Left ventricle myocardium inferior (tissue), 1 donor: ENCODE results near the gene ARSG. TPM values are rescaled to one million over a fixed set of nuclear protein-coding genes. Genes with fewer than 3 reads are reported as not detected.

Experiments
- DNase-seq: peaks from one replicate; pipeline ENCODE4 v3.0.0-alpha.2; 2020
- H3K27ac ChIP-seq: fragments of 200-600 bp; replicated peaks from 2 replicates; pipeline ENCODE4 v1.8.0; 2021
- H3K27me3 ChIP-seq: fragments of 200-600 bp; 2 replicates; pipeline ENCODE4 v1.8.0; 2021; ENCODE audit warnings: low read depth
- H3K36me3 ChIP-seq: fragments of 200-600 bp; 2 replicates; pipeline ENCODE4 v1.8.0; 2021
- H3K4me1 ChIP-seq: fragments of 200-600 bp; 2 replicates; pipeline ENCODE4 v1.8.0; 2021
- H3K4me3 ChIP-seq: fragments of 200-600 bp; 2 replicates; pipeline ENCODE4 v1.8.0; 2021; ENCODE audit warnings: mild to moderate bottlenecking, moderate library complexity
- H3K9me3 ChIP-seq: fragments of 200-600 bp; replicated peaks from 2 replicates; pipeline ENCODE4 v1.8.0; 2021
- CTCF ChIP-seq: fragments of 200-600 bp; IDR thresholded peaks from 2 replicates; pipeline ENCODE4 v1.8.0; 2021; ENCODE audit warnings: antibody characterized with exemption, mild to moderate bottlenecking, borderline replicate concordance
- intact Hi-C: fragments of 100-400 bp; cut with micrococcal nuclease; formaldehyde crosslinking; loops from one replicate; pipeline ENCODE4 v1.11.0; 2022
- microRNA-seq: library from miRNA; unstranded; fragments of <30 nt; microRNA quantifications from one replicate; pipeline ENCODE4 v1.2.0, GENCODE V29; 2020
- total RNA-seq: library from RNA; stranded (reverse); fragmentation: NEBNext Ultra II Directional; extraction: Animal tissue kit (Norgen Biotek cat#: 25700); gene quantifications from one replicate; pipeline ENCODE4 v1.2.1, GENCODE V29; 2021
- donor health status: DM: no; HTN: yes; CAD: no; lungs with severe emphysema.

Gene ARSG
- total RNA-seq, 1 donor from 2014 or later = 3.7 TPM

GRCh38 chr17:68463211-68464019 is 172.1 kb downstream of the ARSG start:
- peak overlapping the region; percentile 98 for H3K27ac ChIP-seq
- H3K36me3 ChIP-seq = no peaks in the 10 kb centered on the region

GRCh38 chr17:68468334-68468733 is 177.0 kb downstream of the ARSG start:
- peak overlapping the region; percentile 94 for H3K27ac ChIP-seq
- no peak for TF ChIP-seq CTCF
- peaks cover 23% of the 10 kb centered on the region for H3K4me1 ChIP-seq
- H3K4me3 ChIP-seq = no peak overlapping the region
- intact Hi-C loops = no loop called here
- peaks cover 9% of the 10 kb centered on the region for H3K9me3 ChIP-seq
- H3K36me3 ChIP-seq = no peaks in the 10 kb centered on the region
- H3K27me3 ChIP-seq = no peaks in the 10 kb centered on the region
- no peak for DNase-seq

More at GRCh38 chr17:68463211-68464019, 172.1 kb downstream of the ARSG start:
- TF ChIP-seq CTCF = peak; percentile 29
- Histone ChIP-seq H3K4me3 (no peak overlapping the region), H3K4me1 (peaks cover 62% of the 10 kb centered on the region), H3K9me3 (no peaks in the 10 kb centered on the region), H3K27me3 (no peaks in the 10 kb centered on the region)
- DNase-seq = no peak
- intact Hi-C loops = no loop called here

DNA sequence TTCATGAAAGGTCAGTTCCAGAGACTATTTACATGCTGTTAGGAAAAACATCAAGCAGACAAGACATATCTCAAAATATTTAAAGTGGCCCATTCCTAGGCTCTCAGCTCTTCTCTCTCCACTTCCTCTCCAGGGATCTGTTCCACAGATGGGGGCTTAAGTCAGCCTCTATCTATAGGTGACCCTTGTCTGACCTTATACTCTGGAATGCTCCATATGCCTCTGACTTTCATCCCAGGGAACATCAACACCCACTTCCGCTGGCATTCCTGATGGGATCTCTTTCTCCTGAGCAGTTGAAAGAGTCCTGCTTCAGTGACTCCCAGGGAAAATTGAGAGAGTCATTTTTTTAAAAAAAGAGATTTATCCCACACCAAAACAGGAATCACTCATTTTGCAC is 177.5 kb downstream of the ARSG start:
- intact Hi-C loops = no loop called here

More for the DNA sequence above, 177.5 kb downstream of the ARSG start:
- no peak overlapping the region for H3K4me3 ChIP-seq
- no peaks in the 10 kb centered on the region for H3K36me3 ChIP-seq
- no peak for DNase-seq
- no peaks in the 10 kb centered on the region for H3K27me3 ChIP-seq
- H3K9me3 ChIP-seq = peaks cover 9% of the 10 kb centered on the region
- peaks cover 26% of the 10 kb centered on the region for H3K4me1 ChIP-seq
- H3K27ac ChIP-seq = peak overlapping the region; percentile 94
- no peak for TF ChIP-seq CTCF

Small RNA genes lying within 50 kb of the gene (microRNA-seq; reads per million reads assigned to microRNA genes)
- gene MIR635 = not detected

Other genes starting within 250 kb of the ARSG start
- gene AMZ2, start 43.5 kb upstream of the ARSG start, total RNA-seq = 99.9 TPM
- gene SLC16A6, start 368 bp upstream of the ARSG start, total RNA-seq = 0.08 TPM
- gene WIPI1, start 166.0 kb downstream of the ARSG start, total RNA-seq = 89.9 TPM
- 733 TPM for gene PRKAR1A, start 220.9 kb downstream of the ARSG start, total RNA-seq